Sigmoid colon (tissue), 4 donors: ENCODE results near the gene CORO2B.

Experiments used
- POLR2A ChIP-seq, 2 donors: fragments of 450-650 bp; IDR thresholded peaks; one replicate each; pipeline ENCODE4 v1.6.1; 2016; ENCODE audit warnings: antibody characterized with exemption in 2 of 2, mild to moderate bottlenecking in 2 of 2, moderate library complexity in 2 of 2
- POLR2AphosphoS5 ChIP-seq, 4 donors: sonication (generic); formaldehyde crosslinking; IDR thresholded peaks; one replicate each; pipeline ENCODE4 v1.6.1; 2017; ENCODE audit warnings: antibody characterized with exemption in 4 of 4
- TF ChIP-seq, protein P1 (sequence below), 4 experiments: fragments of 450-650 bp in 3 of 4; fragments of 200-600 bp in 1 of 4; IDR thresholded peaks; one replicate each; pipeline ENCODE4 v1.5.1; 2016 to 2019; ENCODE audit warnings: antibody characterized with exemption in 4 of 4, mild to moderate bottlenecking in 3 of 4, moderate library complexity in 2 of 4

DNA sequence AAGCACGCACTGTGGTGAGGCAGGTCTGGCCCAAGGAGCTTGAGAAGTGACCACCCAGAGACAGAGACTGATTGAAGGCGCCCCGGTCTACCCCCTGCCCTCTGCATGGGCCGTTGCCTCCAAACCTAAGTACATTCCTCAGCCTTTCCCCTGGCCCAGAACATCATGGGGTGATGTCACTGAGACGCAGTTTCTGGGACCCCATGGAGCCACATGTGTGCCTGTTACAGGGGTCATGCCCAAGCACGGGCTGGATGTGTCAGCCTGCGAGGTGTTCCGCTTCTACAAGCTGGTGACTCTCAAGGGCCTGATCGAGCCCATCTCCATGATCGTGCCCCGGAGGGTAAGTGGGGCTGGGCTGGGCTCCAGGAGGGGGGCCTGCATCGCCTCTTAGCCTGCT lies 139.7 kb downstream of the CORO2B start:
- TF ChIP-seq, protein P1, sequence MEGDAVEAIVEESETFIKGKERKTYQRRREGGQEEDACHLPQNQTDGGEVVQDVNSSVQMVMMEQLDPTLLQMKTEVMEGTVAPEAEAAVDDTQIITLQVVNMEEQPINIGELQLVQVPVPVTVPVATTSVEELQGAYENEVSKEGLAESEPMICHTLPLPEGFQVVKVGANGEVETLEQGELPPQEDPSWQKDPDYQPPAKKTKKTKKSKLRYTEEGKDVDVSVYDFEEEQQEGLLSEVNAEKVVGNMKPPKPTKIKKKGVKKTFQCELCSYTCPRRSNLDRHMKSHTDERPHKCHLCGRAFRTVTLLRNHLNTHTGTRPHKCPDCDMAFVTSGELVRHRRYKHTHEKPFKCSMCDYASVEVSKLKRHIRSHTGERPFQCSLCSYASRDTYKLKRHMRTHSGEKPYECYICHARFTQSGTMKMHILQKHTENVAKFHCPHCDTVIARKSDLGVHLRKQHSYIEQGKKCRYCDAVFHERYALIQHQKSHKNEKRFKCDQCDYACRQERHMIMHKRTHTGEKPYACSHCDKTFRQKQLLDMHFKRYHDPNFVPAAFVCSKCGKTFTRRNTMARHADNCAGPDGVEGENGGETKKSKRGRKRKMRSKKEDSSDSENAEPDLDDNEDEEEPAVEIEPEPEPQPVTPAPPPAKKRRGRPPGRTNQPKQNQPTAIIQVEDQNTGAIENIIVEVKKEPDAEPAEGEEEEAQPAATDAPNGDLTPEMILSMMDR (IDR thresholded peaks at IDR 0.05): no peak
- TF ChIP-seq POLR2A (IDR thresholded peaks at IDR 0.05): no peak
- TF ChIP-seq POLR2AphosphoS5 (IDR thresholded peaks at IDR 0.05): no peak
